T1000 (cell line): ENCODE results near the gene PIK3C3.

Source experiments
- DNase-seq: peaks from one replicate; lab custom pipeline; 2025; ENCODE audit warnings: mixed read lengths; lab: John Stamatoyannopoulos, UW

PIK3C3 gene

DNA sequence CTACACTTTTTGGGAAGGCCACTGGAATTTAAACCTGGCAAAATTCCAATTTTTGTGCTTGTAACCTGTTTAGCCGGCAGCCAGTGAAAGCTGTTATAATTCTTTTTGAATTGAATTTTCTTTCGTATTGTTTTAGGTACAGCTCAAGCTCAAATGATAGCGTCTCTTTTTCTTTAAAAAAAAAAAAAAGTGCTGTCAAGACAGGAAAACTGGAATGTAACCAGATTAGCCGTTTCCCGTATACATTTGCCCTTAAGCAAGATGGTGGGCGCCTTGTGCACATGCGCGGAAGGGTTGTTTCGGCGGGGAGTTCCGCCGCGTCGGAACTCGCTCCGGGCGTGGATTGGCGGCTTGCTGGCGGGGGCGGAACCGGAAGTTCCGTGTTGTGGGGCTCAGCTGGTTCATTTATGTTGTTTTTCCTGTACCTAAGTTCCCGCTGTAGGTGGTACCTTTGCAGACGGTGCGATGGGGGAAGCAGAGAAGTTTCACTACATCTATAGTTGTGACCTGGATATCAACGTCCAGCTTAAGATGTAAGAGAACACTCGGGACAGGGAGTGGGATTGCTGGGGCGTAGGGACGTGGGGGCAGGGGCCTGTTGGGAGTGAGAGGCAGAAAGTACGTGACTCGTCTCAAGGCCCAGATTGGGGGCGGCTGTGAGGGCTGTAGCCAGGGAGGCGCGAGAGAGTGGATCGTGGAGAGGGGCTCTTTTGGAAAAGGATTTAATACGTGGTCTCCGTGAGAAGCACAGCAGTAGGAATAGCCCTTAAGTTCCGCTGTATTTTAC, at the start of gene PIK3C3:
PIK3C3 (plus strand) TSS at position 408 of the 787 bp plus-strand sequence; CDS start at position 466, 58 bp downstream.
- DNase-seq, result peak; percentile 75

DNA sequence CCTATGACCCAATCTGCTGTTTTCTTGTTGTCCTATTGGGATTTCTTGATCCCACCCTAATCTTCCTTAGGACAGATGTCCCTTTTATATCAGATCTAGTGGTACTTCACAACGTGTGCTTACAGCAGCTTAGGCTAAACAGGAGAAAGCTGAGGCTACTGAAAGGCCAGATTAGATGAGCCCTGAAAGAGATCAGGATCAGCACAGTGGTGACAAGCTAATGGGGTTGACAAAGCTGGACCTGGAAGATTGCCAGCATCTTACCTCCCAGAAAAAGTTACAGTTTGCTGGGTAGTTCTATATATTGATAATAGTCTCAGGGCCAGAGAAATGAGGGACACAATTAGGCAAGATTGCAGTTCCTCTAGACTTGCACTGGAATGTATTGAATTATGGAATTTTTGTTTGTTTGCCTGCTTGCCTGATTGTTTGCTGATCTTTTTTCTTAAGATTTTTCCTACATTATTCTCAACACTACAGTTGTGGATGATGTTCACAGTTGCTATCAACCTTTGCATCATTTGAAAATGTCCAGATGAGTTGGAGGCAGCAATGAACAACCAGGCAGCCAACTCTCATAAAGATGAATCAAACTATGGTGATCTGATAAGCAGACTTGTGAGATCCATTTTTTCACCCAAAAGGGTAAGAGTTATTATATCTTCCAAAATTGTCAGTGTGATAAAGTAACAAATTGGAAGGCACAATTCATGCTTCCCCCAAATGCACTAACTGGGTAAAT, 49.1 kb upstream of the PIK3C3 start:
- DNase-seq, result no peak

DNA sequence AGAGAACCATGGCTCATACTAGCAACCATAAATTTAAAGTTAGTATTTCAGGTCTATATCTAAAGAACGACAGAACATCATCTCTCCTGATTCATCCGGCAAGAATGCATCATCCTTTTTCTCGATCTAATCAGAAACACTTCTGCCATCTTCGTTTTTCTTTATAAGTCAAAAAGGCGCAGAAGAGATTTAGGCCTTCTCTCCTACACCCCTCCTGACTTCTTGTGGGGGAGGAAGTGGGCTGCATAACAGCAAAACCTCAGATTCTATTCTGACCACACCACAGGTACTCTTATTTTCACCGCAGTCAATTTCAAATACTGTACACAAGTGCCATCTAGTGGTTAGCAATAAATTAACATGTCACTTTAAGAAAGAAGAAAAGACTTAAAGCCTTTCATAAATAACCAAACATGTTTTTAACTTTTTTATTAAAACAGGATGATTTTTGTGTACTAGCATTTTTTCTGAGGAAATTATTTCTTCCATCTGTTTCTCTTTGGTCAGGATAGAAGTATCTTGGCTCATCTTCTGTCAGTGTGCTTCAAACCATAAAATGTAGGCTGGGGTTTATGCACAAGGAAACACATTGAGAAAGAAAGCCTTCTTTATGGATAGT, 48.4 kb upstream of the PIK3C3 start:
- DNase-seq, result no peak

DNA sequence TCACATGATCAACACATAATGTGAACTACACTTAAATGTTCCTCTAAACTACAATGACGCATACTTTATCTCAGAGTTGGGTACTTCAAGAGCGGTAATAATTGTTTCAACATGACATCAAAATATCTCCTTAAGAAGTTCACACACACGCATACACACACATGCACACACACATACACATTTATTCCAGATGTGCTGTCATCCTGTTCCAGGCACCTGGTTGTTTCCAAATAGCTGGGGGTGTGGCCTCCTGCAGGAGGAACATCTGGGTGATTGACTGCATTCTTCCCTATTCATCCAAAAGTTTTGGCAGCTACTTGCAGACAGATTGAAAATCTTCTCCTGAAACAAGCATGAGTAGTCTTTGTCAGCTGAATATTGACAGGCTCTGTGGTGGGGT, 37.9 kb upstream of the PIK3C3 start:
- DNase-seq, result no peak

DNA sequence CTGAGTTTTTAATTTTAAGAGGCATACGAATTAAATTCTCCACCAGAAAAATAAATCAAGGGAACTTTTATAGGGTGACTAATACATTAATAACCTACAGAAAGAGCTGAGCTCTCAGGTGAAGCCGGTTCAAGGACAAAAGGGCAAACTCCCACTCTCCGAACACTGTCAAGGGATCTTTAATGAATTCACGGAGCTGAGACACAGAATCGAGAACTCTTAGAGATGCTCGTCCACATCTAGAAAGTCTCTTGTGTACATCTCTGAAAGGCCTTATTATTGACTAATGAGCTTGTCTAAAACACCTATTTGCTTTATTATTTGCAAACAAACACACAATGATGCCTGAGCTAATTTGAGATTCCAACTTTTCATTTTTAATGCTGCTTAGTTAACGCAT, 33.3 kb upstream of the PIK3C3 start:
- DNase-seq, result no peak

DNA sequence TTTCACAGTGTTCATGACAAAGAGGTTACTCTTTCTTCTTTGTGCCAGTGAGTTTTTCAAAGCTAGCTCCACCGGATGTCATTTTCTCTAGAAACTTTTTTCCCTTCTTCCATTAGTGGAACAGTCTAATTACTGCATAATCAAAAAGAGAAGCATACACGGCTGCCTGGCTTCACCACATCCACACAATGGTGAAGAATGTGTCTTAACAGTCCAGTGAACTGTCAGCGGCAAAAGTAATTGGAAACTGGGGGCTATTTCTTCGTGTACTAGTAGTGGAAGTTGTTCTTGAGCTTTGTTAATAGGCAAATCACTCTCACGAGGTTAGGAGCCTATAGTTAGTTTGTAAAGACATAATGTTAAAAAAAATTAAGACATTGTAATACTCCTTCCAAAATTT, 32.9 kb upstream of the PIK3C3 start:
- DNase-seq, result no peak

DNA sequence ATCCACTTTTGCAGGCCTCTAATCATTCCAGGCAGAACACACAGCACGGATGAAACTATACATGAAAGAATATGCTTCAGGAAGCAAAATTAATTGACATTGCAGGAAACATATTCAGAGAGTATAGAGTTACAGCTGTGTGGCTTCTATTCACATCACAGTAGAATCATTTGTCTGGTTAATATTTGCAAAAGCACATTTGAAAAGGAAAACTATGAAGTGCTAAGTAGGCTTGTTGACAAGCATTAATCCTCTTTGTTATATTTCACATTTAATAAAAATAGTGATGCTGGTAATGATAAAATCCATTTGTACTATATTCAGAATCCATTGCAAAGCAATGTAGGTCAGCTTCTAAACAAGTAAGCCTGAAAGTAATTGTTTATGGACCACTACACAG, 32.2 kb upstream of the PIK3C3 start:
- DNase-seq, result no peak

DNA sequence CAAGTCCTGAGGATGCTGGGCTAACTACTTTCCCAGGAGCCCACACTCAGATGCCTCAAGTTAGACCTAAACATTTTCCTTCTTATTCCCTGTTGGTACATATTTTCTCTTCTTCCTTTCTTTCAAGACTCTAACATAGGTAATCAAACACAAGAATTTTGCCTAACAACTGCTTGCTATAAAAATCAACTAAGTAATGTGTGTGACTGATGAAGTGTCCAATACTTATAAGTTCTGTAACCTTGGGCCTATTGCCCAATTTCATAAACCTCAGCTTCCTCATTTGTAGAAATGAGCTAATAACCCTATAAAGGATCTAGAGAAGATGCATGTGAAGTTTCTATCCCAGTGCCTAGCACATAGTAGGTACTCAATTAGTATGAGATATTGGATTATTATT, 31.6 kb upstream of the PIK3C3 start:
- DNase-seq, result no peak

DNA sequence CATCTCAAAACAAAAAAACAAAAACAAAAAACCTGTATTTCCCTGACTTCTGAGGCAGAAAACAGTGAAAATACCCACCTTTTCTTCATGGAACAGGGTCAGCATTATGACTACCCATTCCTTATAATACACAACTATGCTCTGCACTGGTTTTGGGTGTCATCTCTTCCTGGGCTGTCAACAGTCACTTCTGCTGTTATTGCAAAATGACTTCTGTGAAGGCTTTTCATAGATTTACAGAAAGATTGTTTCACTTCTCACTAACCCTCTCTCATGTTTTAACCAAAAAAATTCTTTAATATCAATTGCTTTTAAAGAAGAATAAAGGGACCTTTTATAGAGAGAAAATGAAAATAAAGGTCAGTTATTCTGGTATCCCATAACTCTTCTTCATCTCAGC, 26.5 kb upstream of the PIK3C3 start:
- no peak for DNase-seq

DNA sequence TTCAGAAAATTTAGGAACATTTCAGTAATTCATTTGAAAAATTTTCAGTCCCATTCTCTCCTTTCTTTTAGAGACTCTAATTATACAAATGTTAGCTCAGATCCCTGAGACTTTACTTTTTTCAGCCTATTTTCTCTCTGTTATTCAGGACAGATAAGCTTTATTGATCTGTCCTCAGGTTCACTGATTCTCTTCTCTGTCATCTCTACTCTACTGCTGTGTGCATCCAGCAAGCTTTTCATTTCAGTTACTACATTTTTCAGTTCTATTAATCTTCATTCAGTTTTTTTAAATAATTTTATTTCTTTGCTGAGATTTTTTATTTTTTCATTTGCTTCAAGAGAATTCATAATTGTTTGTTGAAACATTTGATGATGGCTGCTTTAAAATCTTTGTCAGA, 22.1 kb upstream of the PIK3C3 start:
- no peak for DNase-seq

DNA sequence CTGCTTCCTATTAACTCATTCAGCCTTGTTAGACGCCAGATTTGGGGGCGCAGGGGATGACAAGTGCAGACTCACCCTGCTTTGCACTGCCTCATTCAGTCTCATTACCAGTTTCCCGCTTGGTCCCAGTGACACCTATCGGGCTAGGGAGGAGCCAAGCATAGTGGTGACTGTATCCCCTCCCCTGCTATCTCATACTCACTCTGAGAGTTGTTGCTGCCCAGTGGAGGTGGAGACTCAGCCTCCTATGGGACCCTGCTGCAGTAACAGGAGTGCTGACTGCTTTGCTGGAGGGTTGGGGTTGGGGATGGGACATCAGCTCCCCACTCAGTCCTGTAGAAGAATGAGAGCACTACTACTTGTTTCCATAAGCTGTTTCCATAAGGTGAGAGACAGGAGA, 21.3 kb upstream of the PIK3C3 start:
- DNase-seq, result no peak

DNA sequence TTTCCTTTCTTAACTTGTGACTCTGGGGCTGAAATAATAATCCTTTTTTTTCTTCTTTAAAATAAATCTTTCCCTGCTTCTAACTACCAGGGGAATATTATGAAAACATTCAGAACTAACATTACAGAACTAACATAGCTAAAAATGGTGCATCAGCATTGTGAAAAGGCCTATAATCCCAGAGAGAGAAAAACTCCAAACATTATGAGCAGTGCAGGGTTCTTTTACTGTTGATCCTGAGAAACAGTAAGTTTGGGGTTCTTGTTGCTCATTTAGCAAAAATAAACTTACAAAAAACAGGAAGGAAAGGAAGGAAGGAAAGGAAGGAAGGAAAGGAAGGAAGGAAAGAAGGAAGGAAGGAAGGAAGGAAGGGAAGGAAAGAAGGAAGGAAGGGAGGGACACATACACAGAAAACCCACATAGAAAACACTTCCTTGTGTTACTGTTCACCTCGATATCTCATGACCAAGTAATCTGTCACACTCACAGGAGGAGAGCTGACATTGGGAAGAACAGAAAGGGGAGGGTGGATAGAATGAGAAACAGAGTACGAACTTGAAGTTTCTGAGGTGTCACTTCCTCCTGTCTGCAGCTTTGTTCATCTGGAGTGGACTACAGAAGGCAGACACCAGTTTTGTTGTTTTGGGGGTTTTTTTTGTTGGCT, 18.4 kb upstream of the PIK3C3 start:
- no peak for DNase-seq

DNA sequence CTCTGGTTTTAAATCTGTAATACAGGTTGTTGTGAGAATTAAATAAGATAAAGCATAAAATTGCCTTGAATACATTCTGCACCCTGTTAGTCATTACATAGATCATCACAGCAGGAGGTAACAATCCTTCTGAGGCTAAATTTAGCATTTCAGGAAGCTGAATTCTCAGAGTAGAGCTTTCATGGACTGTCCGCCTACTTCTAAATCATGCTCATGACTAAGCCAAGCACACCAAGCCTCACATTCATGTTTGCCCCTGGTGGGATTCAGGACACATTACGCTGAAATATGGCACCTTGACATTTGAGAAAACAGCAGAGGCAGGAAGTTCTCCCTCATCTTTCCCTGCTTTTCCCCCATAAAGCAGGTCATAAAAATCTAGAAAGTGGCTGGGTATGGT, 16.6 kb upstream of the PIK3C3 start:
- DNase-seq, result no peak

DNA sequence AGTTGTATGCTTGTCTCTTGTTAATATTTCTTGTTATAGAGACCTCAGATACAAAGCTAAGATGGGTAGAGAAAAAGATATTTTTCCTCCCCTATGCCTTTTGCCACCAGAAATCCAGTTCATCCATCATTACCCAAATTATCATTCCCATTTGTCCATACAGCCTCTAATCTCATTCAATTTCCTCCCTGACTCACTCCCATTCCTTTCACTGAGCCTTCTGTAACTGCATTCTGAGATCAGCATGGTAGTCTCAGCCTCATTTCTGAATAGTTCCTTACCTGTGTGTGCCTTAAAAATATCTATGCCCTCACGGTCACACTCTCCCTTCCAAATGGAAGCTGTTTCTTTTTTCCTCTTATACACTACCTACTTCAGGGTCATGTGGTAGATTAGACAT, 15.7 kb upstream of the PIK3C3 start:
- DNase-seq, result no peak

DNA sequence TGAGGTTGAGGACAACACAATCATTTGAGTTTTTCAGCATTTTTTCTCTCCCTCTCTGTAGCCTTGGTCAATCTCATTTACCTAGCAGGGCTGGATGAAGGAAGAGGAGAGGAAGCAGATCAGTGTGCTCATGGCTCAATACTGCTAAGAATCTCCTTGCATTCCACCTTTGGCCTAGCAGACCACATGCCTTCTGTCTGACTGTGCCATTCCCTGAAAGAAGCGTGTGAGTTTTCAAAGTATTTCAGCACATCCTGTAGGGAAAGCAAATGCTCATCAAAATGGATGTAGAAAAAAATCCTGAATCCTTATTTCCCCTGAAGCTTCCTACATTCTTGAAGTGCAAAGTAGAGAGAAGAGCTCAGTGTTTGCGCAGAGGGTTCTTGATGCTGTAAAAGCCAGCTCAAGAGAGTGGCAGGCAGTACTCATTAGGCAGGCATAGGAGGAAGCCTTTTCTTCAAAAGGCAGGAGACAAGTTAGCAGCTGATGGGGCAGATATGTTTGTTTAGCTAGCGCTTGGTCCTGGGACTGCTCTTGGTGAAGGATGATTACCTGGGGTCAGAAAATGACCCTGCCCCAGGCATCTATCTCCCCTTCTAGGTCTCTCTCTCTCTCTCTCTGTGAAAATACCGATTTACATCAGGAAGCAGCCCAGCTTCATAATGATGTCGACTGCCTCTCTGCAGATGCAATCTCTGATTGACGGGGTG, 14.4 kb upstream of the PIK3C3 start:
- DNase-seq, result peak; percentile 24

DNA sequence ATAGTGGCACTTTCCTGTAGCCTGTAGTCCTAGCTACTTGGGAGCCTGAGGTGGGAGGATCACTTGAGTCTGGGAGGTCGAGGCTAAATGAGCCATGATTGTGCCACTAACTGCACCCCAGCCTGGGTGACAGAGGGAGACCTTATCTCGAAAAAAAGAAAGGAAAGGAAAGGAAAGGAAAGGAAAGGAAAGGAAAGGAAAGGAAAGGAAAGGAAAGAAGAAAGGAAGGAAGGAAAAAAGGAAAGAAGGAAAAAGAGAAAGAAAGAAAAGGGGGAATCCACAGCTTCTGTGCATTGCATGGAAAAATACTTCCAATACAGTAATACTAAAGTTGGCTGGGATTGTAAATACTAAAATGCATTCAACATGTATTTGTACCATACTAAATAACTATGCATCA, 12.8 kb upstream of the PIK3C3 start:
- no peak for DNase-seq

DNA sequence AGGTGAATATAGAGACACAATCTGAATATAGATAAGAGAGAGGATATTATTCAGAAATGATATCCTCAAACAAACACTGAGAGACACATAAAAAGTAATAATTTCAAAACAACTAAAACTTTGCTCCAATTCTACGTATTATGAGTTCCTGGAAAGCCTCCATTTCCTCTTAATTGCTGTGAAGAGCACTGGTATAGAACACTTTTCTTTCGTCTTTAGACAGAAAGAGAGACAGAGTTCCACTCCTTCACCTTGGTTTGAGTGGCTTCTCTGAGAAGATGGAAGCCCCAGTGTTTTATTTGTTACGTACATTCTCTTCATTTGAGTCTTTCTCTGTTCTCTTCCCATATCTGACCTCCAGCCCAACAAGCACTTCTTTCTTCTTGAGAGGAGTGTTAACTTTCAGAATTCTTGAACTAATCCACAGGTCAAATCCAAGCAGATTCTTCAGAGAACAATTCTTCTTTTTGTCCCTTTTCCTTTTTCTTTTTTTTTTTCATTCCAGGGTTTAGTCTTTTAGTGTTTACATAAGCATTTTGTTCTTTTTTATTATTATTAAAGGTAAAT, 6.4 kb upstream of the PIK3C3 start:
- no peak for DNase-seq

DNA sequence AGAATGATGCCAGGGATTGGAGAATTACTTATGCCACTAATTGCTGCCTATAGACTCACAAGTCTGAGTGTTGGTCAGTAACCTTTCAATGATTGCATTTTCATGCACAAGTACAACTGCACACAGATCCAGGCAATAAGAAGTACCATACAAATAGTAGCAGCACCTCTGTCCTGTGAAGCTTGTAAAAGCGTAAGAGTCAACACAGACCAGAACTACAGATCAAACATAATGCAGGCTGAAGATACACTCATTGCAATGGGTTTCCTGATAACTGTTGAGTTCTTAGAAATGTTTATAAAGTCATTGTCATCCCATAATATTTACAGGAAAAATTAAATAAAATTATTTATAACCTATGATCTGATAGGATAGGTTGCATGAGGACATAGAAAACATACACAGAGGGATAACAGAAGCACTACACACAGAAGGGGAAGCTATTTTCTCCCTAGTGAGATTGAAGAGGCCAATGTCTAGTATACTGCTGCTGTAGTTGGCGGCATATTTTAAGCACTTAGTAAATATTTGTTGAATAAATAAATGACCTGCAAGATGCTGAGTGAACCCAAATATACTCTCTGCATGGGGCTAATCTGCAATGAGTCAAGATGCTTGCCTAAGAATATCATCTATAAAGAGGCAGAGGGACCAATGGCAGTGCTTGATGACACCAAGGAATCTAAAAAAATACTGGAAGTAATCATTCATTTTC, 5.7 kb upstream of the PIK3C3 start:
- no peak for DNase-seq

DNA sequence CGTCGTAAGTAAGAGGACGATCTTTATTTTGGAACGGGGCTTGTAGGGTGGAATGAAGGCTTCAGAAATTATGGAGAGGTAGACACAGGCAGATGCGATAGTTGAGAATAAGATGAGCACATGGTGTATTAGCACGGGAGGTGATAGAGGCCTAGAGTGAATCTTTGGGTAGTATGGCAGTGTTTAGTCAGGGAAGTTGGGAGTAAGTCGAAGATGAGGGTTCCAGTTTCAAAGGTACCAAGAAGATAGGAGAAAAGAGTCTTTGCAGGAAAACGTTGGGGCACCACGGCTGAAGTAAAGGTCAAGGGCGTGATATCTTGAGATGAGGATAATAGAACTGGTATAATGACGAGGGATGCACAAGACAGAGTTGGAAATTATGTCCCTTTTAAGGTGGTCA, 654 bp downstream of the PIK3C3 start:
- no peak for DNase-seq

DNA sequence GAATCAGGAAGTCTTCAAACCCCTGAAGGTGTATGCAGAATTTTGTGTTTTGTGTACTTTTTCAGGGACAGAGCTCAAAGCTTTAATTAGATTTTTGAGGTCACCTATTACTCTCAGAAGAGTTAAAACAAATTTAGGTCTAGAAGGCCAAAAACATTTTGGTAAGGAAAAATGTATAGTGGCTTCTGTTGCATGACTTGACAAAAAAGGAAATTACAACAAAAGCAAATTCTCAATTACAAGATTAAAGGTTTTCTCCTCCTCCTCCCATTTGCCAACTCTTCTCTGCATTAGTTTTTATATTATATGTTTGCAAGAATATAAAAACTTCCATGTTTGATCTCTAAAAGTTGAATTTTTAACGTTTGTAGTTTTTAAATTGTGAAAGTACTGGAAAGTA, 4.0 kb downstream of the PIK3C3 start:
- no peak for DNase-seq
